Type B pancreatic cell (in vitro differentiated cells): ENCODE data around the gene GNGT1. TPM values are rescaled to one million over a fixed set of nuclear protein-coding genes. Genes with fewer than 3 reads are reported as not detected.

Source experiments
- DNase-seq: peaks from one replicate; pipeline ENCODE4 v3.0.0; 2021; ENCODE audit warnings: mixed read lengths; ENCODE audit not compliant: unreplicated experiment; ENCODE audit errors: extremely low spot score
- H3K27ac Mint-ChIP-seq: 2 replicates; pipeline ENCODE4 v1.8.0; 2021; ENCODE audit warnings: mild to moderate bottlenecking, mixed read lengths
- H3K27me3 Mint-ChIP-seq: 2 replicates; pipeline ENCODE4 v1.8.0; 2021; ENCODE audit warnings: mixed read lengths
- H3K36me3 Mint-ChIP-seq: 2 replicates; pipeline ENCODE4 v1.8.0; 2021; ENCODE audit warnings: mixed read lengths
- H3K4me1 Mint-ChIP-seq: one replicate; pipeline ENCODE4 v1.8.0; 2021; ENCODE audit warnings: mixed read lengths; ENCODE audit not compliant: unreplicated experiment
- H3K4me3 Mint-ChIP-seq: 2 replicates; pipeline ENCODE4 v1.8.0; 2021; ENCODE audit warnings: mild to moderate bottlenecking, mixed read lengths
- H3K9me3 Mint-ChIP-seq: 2 replicates; pipeline ENCODE4 v1.8.0; 2021; ENCODE audit warnings: mixed read lengths
- total RNA-seq: library from RNA; stranded (reverse); gene quantifications from 2 replicates; pipeline ENCODE4 v1.2.1, GENCODE V29; 2021; ENCODE audit warnings: low replicate concordance
- TF ChIP-seq, protein P1 (sequence below): fragments of 200-600 bp; sonication (generic); conservative IDR thresholded peaks from 2 replicates; pipeline ENCODE4 v1.5.0; 2021; ENCODE audit warnings: antibody characterized with exemption, mild to moderate bottlenecking

GNGT1 gene
- total RNA-seq, 1 donor from 2014 or later, result not detected

DNA sequence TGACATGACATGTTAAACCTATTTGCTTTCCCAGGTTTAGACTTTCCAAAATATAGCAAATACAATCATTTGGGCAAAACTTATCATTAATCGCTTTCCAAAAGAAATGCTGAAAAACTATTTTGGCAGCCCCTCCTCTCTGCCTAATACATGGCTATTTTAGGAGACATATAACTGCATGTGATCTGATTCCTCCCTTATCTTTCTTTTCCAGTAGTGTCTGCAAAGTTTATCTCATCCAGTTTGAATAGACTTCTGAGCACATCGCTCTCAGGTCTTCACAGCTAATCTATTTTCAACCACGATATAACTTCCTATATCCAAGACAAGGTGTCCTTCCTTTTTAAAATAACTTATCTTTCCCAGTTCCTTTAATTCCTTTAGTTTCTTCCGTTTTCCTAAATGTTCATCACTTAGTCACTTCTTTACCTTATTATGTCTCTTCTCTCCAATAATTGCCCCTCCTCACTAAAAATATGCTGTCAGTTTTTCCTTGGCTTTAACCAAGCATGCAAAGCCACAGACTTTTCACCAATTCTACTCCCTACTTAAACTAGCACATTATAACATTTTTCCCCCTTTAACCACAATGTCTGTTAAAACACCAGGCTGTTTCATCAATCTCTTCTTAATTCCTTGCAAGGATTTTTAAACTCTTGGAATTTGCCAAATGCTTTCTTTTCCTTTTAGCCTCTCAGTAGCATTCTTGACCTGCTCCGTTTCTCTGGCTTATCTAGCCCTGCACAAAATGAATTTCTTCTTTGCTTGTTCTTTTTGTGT, 39.6 kb downstream of the GNGT1 start:
- TF ChIP-seq, protein P1, sequence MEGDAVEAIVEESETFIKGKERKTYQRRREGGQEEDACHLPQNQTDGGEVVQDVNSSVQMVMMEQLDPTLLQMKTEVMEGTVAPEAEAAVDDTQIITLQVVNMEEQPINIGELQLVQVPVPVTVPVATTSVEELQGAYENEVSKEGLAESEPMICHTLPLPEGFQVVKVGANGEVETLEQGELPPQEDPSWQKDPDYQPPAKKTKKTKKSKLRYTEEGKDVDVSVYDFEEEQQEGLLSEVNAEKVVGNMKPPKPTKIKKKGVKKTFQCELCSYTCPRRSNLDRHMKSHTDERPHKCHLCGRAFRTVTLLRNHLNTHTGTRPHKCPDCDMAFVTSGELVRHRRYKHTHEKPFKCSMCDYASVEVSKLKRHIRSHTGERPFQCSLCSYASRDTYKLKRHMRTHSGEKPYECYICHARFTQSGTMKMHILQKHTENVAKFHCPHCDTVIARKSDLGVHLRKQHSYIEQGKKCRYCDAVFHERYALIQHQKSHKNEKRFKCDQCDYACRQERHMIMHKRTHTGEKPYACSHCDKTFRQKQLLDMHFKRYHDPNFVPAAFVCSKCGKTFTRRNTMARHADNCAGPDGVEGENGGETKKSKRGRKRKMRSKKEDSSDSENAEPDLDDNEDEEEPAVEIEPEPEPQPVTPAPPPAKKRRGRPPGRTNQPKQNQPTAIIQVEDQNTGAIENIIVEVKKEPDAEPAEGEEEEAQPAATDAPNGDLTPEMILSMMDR, result no peak
- Mint-ChIP-seq H3K9me3 (no peaks in the 10 kb centered on the region), H3K4me1 (no peaks in the 10 kb centered on the region), H3K27ac (no peak overlapping the region), H3K36me3 (no peaks in the 10 kb centered on the region), H3K4me3 (no peak overlapping the region), H3K27me3 (peaks cover 1% of the 10 kb centered on the region)
- DNase-seq, result no peak

DNA sequence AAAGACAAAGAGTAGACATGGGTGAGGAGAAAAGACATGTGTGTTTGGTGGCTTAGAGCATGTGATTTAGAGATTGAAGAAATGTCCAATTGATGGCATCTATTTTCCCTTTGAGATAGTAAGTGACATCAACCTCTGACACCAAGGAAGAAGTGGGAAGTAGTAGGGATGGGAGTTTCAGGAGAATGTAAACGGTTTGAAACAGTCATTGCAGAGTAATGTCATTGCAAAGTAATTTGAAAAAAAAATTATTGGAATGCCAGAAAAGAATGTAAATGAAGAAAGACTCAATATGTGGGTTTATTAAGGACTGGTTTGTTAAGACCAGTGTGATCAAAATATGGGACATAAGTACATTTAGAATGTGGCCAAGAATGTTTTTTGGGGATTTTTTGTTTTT, 41.7 kb downstream of the GNGT1 start:
- DNase-seq, result no peak
- Mint-ChIP-seq H3K36me3 (no peaks in the 10 kb centered on the region), H3K27me3 (no peaks in the 10 kb centered on the region), H3K9me3 (no peaks in the 10 kb centered on the region), H3K27ac (no peak overlapping the region), H3K4me1 (no peaks in the 10 kb centered on the region), H3K4me3 (no peak overlapping the region)
- TF ChIP-seq, protein P1, result no peak

DNA sequence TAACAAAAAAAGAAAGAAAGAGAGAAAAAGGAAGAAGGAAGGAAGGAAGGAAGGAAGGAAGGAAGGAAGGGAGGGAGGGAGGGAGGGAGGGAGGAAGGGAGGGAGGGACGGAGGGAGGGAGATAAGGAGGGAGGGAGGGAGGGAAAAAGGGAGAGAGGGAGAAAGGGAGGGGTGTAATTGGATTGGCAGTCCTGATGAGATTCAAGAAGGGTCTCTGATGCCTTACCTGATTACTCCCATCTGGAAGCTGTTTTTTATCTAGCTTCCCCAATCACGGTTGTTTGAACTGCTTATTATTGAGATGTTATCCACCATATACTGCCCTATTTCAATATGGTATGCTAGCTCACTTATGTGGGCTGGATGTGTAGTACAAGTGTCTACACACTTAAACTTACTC, 42.5 kb downstream of the GNGT1 start:
- Mint-ChIP-seq H3K4me1 (no peaks in the 10 kb centered on the region), H3K36me3 (no peaks in the 10 kb centered on the region), H3K4me3 (no peak overlapping the region), H3K27ac (no peak overlapping the region), H3K9me3 (no peaks in the 10 kb centered on the region), H3K27me3 (no peaks in the 10 kb centered on the region)
- TF ChIP-seq, protein P1, result no peak
- DNase-seq, result no peak

- H3K27ac Mint-ChIP-seq, result no peak overlapping the region
- H3K9me3 Mint-ChIP-seq, result no peaks in the 10 kb centered on the region
- DNase-seq, result no peak
- no peak overlapping the region for H3K4me3 Mint-ChIP-seq
- TF ChIP-seq, protein P1, result no peak
- no peaks in the 10 kb centered on the region for H3K4me1 Mint-ChIP-seq
- no peaks in the 10 kb centered on the region for H3K36me3 Mint-ChIP-seq
- H3K27me3 Mint-ChIP-seq, result no peaks in the 10 kb centered on the region
These were observed 43.1 kb downstream of the GNGT1 start for GRCh38 chr7:93949423-93949822.

DNA sequence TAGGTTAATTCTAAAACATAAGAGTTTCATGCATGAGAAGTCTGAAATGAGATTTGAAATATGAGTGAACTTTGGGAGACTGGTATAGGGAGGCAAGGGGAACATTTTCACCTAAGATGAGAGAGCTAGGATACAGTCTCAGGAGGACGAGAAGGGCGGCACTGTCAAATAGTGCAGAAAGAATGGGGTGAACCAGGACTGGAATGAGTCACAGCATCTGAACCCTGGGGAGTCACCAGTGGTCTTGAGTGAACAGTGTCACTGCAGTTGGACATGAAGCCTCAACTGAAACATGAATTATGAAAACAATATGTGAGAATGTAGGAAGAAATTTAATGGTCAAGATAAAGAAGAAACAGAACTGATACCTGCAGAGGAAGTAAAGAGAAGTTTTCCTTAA, 48.9 kb downstream of the GNGT1 start:
- Mint-ChIP-seq H3K4me1 (peaks cover 9% of the 10 kb centered on the region), H3K27me3 (no peaks in the 10 kb centered on the region), H3K27ac (no peak overlapping the region), H3K36me3 (no peaks in the 10 kb centered on the region), H3K9me3 (no peaks in the 10 kb centered on the region), H3K4me3 (no peak overlapping the region)
- TF ChIP-seq, protein P1, result no peak
- no peak for DNase-seq

DNA sequence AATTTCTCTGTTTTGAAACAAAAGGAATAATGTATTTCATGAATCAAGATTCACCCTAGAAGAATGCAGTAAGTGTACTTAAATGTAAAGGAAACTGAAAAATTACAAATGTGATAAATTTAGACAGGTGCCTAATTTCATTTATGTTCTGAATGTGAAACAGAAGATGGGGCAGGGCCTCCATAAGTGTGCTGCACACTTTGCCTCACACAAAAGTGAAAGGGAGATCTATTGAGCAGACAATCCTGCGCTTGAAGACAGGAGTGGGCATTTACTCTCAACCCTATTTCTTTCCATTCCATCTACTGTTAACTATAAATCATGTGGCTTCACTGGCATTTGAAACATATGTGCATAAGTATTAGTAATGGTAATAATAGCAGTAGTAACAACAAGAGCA, 51.4 kb downstream of the GNGT1 start:
- no peaks in the 10 kb centered on the region for H3K9me3 Mint-ChIP-seq
- H3K27ac Mint-ChIP-seq, result no peak overlapping the region
- DNase-seq, result no peak
- no peaks in the 10 kb centered on the region for H3K27me3 Mint-ChIP-seq
- H3K4me3 Mint-ChIP-seq, result no peak overlapping the region
- TF ChIP-seq, protein P1, result no peak
- no peaks in the 10 kb centered on the region for H3K36me3 Mint-ChIP-seq
- H3K4me1 Mint-ChIP-seq, result peaks cover 9% of the 10 kb centered on the region
